GM10266 (cell line): ENCODE results near the gene PLG.

Experiments used
- DNase-seq: peaks from one replicate; pipeline ENCODE4 v3.0.0; 2012; ENCODE audit errors: extremely low spot score
- TF ChIP-seq, protein P1 (sequence below): IDR thresholded peaks from 2 replicates; pipeline ENCODE4 v1.5.1; 2012; ENCODE audit warnings: mild to moderate bottlenecking, low read depth; ENCODE audit not compliant: control insufficient read depth, insufficient read depth; ENCODE audit errors: missing control alignments

Gene PLG

DNA sequence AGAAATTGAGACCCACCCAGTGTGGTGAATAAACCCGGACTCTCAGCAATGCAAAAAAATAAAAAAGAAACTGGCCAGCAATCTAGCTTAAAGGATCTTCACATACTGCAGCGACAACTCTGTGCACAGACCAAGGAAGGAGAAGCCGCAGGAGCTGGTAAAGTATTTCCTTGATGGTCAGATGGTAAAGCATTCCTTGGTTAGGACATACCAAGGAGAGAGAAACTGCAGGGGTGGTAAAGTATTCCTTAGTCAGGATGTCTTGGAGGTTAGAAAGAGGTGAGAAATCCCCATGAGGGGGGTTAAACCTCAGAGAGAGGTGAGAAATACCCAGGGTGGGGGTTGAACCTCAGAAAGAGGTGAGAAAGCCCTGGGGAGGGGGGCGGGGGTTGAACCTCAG, 86.8 kb downstream of the PLG start:
- DNase-seq, result no peak
- TF ChIP-seq, protein P1, sequence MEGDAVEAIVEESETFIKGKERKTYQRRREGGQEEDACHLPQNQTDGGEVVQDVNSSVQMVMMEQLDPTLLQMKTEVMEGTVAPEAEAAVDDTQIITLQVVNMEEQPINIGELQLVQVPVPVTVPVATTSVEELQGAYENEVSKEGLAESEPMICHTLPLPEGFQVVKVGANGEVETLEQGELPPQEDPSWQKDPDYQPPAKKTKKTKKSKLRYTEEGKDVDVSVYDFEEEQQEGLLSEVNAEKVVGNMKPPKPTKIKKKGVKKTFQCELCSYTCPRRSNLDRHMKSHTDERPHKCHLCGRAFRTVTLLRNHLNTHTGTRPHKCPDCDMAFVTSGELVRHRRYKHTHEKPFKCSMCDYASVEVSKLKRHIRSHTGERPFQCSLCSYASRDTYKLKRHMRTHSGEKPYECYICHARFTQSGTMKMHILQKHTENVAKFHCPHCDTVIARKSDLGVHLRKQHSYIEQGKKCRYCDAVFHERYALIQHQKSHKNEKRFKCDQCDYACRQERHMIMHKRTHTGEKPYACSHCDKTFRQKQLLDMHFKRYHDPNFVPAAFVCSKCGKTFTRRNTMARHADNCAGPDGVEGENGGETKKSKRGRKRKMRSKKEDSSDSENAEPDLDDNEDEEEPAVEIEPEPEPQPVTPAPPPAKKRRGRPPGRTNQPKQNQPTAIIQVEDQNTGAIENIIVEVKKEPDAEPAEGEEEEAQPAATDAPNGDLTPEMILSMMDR, result no peak

DNA sequence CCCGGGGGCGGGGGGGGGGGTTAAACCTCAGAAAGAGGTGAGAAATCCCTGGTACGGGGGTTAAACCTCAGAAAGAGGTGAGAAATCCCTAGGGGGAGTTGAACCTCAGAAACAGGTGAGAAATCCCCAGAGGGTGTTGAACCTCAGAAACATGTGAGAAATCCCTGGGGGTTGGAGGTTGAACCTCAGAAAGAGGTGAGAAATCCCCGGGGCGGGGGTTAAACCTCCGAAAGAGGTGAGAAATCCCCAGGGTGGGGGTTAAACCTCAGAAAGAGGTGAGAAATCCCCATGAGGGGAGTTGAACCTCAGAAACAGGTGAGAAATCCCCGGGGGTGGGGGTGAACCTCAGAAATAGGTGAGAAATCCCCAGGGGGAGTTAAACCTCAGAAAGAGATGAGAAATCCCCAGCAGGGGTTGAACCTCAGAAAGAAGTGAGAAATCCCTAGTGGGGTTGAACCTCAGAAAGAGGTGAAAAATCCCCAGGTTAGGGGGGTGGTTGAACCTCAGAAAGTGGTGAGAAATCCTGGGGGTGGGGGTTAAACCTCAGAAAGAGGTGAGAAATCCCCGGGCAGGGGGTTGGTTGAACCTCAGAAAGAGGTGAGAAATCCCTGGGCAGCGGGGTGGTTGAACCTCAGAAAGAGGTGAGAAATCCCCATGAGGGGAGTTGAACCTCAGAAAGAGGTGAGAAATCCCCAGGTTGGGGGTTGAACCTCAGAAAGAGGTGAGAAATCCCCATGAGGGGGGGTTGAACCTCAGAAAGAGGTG, 87.4 kb downstream of the PLG start:
- no peak for DNase-seq
- TF ChIP-seq, protein P1, result no peak

DNA sequence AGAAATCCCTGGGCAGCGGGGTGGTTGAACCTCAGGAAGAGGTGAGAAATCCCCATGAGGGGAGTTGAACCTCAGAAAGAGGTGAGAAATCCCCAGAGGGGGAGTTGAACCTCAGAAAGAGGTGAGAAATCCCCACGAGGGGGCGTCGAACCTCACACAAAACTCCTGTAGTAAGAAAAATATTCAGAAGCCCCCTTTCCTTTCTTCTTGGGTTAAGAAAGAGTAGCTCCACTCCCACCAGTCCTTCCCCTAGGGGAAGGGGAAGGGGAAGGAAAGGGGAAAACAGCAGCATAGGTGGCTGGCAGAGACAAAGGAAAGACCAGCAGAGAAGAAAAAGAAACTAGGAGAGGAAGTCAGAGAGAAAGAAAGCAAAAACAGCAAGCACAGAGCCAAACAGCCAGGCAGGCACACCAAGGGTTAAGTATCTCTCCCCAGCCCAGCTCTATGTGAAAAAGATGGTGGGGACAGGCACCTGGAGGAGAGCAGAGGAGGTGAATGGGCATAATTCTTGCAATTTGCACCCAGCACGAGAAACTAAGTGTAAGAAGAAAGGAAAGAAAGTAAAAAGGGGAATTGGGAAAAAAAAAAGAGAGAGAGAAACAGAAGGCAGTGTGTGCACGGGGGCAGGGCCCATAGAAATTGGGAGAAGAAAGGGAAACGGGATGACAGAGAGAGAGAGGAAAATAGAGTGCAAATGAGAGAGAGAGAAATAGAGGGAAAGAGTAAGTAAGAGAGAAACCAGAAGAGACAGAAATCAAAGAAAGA, 88.2 kb downstream of the PLG start:
- no peak for DNase-seq
- TF ChIP-seq, protein P1, result no peak

DNA sequence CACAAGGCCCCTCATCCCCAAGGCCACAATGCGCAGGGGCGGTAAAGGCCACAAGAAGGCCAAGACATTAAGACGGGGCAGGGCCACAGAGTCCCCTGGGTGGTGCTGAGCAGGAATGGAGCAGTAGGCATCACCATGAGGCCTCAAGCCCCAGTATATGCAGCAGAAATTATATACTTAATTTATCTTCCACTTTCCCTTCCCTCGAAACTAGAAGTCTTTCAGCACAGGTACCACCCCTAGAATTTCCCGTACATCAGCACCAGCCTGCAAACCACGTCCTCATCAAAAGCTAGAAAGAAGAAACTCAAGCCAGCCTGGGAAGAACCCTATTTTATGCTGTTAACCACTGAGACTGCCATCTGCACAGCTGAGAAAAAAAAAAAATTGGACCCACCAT, 89.4 kb downstream of the PLG start:
- TF ChIP-seq, protein P1, result no peak
- DNase-seq, result no peak

DNA sequence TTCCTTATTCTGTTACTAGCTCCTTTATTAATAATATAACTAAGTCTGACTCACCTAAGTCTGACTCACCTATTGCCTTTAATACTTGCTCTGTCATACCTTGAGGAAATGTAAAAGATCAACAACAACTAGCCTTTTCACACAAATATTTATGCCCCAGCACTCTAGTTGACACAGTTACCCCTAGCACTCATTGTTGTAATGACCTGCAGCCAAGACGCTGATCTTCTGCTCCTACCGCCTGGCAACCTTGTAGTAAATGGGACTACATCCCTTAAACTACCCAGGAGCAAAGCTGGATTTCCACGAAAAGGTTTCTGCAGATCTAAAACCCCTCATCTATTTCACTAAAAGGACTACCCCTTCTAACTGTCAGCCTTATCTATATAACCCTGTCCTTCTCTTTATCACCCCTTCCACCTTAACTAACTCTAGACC, 90.0 kb downstream of the PLG start:
- DNase-seq, result no peak
- TF ChIP-seq, protein P1, result no peak

DNA sequence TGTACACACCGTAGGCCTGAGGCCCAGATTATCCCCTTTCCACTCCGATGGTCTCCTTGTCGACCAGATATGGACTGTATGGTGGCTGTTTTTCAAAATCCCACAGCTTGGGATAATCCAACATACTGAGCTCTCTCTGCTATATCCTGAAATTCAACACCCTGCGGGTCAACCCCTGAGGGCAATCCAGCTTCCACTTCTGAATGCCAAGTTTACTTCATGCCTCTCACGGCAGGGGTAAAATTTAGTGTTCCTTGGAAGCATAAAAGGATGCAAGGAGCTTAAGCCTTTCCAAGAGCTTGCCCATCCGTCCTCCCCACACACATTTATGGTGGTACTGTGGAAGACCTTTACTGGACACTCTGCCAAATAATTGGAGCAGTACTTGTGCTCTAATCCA, 90.7 kb downstream of the PLG start:
- TF ChIP-seq, protein P1, result no peak
- DNase-seq, result no peak

DNA sequence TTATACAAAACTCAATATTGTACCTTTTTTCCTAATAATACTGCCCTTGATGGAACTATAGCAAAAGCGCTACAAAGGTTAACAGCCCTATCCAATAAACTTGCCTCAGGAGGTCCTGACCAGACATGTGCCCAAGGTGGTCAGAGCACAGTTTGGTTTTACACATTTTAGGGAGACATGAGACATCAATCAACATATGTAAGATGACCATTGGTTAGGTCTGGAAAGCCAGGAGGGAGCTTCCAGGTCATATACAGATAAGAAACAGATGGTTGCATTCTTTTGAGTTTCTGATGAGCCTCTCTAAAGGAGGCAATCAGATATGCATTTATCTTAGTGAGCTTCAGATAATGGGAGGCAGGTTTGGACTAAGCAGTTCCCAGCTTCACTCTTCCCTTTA, 91.6 kb downstream of the PLG start:
- DNase-seq, result no peak
- TF ChIP-seq, protein P1, result no peak
